ENCODE results near the gene CDH16.

Gene CDH16

GRCh38 chr16:66889622-66890021 is 29.1 kb downstream of the CDH16 start:
- TF ChIP-seq CTCF (conservative IDR thresholded peaks at IDR 0.05; ENCODE audit: control insufficient read depth, insufficient read depth, low read depth, low read length): no peak

GRCh38 chr16:66888647-66889615 is 29.8 kb downstream of the CDH16 start:
- DNase-seq (ENCODE audit: low read depth): no peak
- no peak for TF ChIP-seq CTCF (conservative IDR thresholded peaks at IDR 0.05; ENCODE audit: control insufficient read depth, insufficient read depth, low read depth, low read length)
- H3K4me3 ChIP-seq (ENCODE audit: control insufficient read depth, low read depth, low read length): no peak overlapping the region

More at GRCh38 chr16:66889622-66890021, 29.1 kb downstream of the CDH16 start:
- no peak for DNase-seq (ENCODE audit: low read depth)
- no peak overlapping the region for H3K4me3 ChIP-seq (ENCODE audit: control insufficient read depth, low read depth, low read length)

- no peak for DNase-seq (ENCODE audit: low read depth)
- H3K4me3 ChIP-seq (ENCODE audit: control insufficient read depth, low read depth, low read length): no peak overlapping the region
- TF ChIP-seq CTCF (conservative IDR thresholded peaks at IDR 0.05; ENCODE audit: control insufficient read depth, insufficient read depth, low read depth, low read length): no peak
Observed at GRCh38 chr16:66886914-66887313, 31.8 kb downstream of the CDH16 start.

GRCh38 chr16:66886321-66886720 is 32.4 kb downstream of the CDH16 start:
- no peak for DNase-seq (ENCODE audit: low read depth)
- H3K4me3 ChIP-seq (ENCODE audit: control insufficient read depth, low read depth, low read length): no peak overlapping the region
- TF ChIP-seq CTCF (conservative IDR thresholded peaks at IDR 0.05; ENCODE audit: control insufficient read depth, insufficient read depth, low read depth, low read length): no peak

- no peak overlapping the region for H3K4me3 ChIP-seq (ENCODE audit: control insufficient read depth, low read depth, low read length)
- DNase-seq (ENCODE audit: low read depth): no peak
- TF ChIP-seq CTCF (conservative IDR thresholded peaks at IDR 0.05; ENCODE audit: control insufficient read depth, insufficient read depth, low read depth, low read length): no peak
Observed at GRCh38 chr16:66885491-66885890, 33.2 kb downstream of the CDH16 start.

- DNase-seq (ENCODE audit: low read depth): no peak
- TF ChIP-seq CTCF (conservative IDR thresholded peaks at IDR 0.05; ENCODE audit: control insufficient read depth, insufficient read depth, low read depth, low read length): no peak
- no peak overlapping the region for H3K4me3 ChIP-seq (ENCODE audit: control insufficient read depth, low read depth, low read length)
Observed at GRCh38 chr16:66882702-66883101, 36.0 kb downstream of the CDH16 start.
